ENCODE results near the gene NLRX1.

DNA sequence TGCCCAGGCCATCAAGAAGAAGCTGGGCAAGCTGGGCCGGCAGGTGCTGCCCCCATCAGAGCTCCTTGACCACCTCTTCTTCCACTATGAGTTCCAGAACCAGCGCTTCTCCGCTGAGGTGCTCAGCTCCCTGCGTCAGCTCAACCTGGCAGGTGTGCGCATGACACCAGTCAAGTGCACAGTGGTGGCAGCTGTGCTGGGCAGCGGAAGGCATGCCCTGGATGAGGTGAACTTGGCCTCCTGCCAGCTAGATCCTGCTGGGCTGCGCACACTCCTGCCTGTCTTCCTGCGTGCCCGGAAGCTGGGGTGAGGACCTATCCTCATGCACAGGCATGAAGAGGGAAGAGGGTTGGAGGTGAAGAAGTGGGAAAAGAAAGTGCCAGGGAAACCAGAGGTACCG, 11.5 kb downstream of the NLRX1 start:
- TF ChIP-seq, protein P1, sequence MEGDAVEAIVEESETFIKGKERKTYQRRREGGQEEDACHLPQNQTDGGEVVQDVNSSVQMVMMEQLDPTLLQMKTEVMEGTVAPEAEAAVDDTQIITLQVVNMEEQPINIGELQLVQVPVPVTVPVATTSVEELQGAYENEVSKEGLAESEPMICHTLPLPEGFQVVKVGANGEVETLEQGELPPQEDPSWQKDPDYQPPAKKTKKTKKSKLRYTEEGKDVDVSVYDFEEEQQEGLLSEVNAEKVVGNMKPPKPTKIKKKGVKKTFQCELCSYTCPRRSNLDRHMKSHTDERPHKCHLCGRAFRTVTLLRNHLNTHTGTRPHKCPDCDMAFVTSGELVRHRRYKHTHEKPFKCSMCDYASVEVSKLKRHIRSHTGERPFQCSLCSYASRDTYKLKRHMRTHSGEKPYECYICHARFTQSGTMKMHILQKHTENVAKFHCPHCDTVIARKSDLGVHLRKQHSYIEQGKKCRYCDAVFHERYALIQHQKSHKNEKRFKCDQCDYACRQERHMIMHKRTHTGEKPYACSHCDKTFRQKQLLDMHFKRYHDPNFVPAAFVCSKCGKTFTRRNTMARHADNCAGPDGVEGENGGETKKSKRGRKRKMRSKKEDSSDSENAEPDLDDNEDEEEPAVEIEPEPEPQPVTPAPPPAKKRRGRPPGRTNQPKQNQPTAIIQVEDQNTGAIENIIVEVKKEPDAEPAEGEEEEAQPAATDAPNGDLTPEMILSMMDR (IDR thresholded peaks at IDR 0.05): no peak
- no peak for TF ChIP-seq POLR2A (IDR thresholded peaks at IDR 0.05)
